ENCODE data around the gene TES. TPM values are rescaled to one million over a fixed set of nuclear protein-coding genes. Genes with fewer than 3 reads are reported as not detected.

Gene TES
- total RNA-seq, 2 donors from 2014 or later = 17.1 to 29.8 TPM

DNA sequence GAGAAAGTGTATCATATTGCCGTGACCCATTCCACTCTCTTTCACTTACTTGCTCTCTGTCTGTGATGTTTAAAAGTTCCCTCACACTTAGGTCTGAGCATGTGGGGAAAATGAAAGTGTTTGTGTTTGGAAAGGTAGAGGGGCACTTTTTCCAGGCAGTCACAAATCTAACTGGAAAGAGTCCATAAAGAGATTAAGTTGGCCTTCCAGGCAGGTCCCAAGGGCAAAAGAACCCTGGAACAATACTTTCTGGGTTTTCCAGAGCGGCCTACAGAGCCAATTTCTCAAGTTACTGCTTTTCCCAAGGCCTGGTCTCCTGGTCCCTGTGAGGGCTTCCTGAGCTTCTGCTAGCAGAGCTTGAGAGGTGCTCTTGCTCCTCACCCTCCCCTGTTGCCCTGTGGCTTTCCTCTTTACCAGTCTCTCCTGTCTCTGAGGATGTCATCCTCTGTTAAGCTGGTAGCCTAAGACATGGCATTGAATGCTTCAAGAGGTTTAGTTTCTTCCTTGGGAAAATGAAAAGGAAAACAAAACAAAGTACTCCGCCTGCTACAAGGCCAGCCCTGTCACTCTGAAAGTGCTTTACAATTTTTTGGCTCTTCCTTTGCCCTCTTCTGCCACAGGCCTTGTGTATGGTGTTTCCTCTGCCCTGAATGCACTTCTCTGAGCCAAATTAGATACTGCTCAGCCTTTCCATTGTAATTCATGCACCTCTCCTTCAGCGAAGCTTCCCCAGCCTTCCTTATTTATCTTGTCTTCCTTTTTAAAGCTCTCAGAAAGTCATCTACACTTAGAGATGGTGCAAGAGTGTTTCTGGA lies 20.1 kb downstream of the TES start:
- H3K4me1 ChIP-seq = peaks cover 44% of the 10 kb centered on the region
- DNase-seq = peak in 2 of 4 donors; percentile 6 to 16
- intact Hi-C loops (cut with DNase I) = no loop called here
- H3K27me3 ChIP-seq = no peaks in the 10 kb centered on the region
- no peaks in the 10 kb centered on the region for H3K9me3 ChIP-seq
- no peak overlapping the region for H3K4me3 ChIP-seq
- no peaks in the 10 kb centered on the region for H3K36me3 ChIP-seq (replicated peaks in 1 of 2; ENCODE audit: insufficient read depth in 1 of 2, low read depth in 2 of 2)
- peak overlapping the region; percentile 16 to 56 (median 50) for H3K27ac ChIP-seq
- WGBS, 2 donors = 43 to 47% methylated on average over 4 of the region's 4 CpGs
- ATAC-seq = peak; percentile 28
- TF ChIP-seq, protein P1, sequence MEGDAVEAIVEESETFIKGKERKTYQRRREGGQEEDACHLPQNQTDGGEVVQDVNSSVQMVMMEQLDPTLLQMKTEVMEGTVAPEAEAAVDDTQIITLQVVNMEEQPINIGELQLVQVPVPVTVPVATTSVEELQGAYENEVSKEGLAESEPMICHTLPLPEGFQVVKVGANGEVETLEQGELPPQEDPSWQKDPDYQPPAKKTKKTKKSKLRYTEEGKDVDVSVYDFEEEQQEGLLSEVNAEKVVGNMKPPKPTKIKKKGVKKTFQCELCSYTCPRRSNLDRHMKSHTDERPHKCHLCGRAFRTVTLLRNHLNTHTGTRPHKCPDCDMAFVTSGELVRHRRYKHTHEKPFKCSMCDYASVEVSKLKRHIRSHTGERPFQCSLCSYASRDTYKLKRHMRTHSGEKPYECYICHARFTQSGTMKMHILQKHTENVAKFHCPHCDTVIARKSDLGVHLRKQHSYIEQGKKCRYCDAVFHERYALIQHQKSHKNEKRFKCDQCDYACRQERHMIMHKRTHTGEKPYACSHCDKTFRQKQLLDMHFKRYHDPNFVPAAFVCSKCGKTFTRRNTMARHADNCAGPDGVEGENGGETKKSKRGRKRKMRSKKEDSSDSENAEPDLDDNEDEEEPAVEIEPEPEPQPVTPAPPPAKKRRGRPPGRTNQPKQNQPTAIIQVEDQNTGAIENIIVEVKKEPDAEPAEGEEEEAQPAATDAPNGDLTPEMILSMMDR (IDR thresholded peaks at IDR 0.05) = no peak
- no peak for TF ChIP-seq POLR2A (IDR thresholded peaks at IDR 0.05)

GRCh38 chr7:116231543-116231942 lies 21.2 kb downstream of the TES start:
- Histone ChIP-seq H3K27ac (peak overlapping the region in 2 of 4 donors; percentile 53 to 56), H3K9me3 (no peaks in the 10 kb centered on the region), H3K27me3 (no peaks in the 10 kb centered on the region), H3K4me3 (no peak overlapping the region), H3K4me1 (peaks cover 44% of the 10 kb centered on the region), H3K36me3 (replicated peaks in 1 of 2; ENCODE audit: insufficient read depth in 1 of 2, low read depth in 2 of 2) (no peaks in the 10 kb centered on the region)
- TF ChIP-seq, protein P1 (IDR thresholded peaks at IDR 0.05) = no peak
- no peak for TF ChIP-seq POLR2A (IDR thresholded peaks at IDR 0.05)
- intact Hi-C loops (cut with DNase I) = no loop called here
- DNase-seq (no peak), ATAC-seq (no peak)
- 92 to 94% methylated on average over 2 of the region's 2 CpGs for WGBS, 2 donors

DNA sequence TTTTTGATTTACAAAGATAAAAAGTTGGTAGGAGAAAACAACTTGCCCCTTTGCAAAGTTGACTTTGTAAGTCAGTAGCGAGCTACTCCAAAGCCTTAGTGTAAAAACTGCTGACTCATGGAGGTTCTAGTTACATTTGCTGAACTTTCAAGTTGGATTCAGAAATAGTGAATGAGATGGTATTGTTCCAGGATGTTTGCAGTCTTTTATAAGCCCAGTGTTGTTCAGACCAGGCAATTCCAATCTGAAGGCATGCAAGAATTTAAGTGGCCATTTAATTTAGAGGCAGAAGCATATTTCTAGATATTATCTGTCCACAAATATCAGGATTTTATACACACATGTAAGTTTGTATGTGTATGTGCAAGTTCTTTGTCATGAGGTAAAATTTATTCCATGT lies 21.6 kb downstream of the TES start:
- intact Hi-C loops (cut with DNase I) = no loop called here
- Histone ChIP-seq H3K4me1 (peaks cover 44% of the 10 kb centered on the region), H3K4me3 (no peak overlapping the region), H3K36me3 (replicated peaks in 1 of 2; ENCODE audit: insufficient read depth in 1 of 2, low read depth in 2 of 2) (no peaks in the 10 kb centered on the region), H3K27me3 (no peaks in the 10 kb centered on the region), H3K9me3 (no peaks in the 10 kb centered on the region), H3K27ac (peak overlapping the region in 1 of 4 donors; percentile 15)
- DNase-seq (no peak), ATAC-seq (peak; percentile 74)
- WGBS, 2 donors = 29 to 35% methylated on average over 1 of the region's 1 CpG
- TF ChIP-seq, protein P1 (IDR thresholded peaks at IDR 0.05) = no peak
- TF ChIP-seq POLR2A (IDR thresholded peaks at IDR 0.05) = no peak

DNA sequence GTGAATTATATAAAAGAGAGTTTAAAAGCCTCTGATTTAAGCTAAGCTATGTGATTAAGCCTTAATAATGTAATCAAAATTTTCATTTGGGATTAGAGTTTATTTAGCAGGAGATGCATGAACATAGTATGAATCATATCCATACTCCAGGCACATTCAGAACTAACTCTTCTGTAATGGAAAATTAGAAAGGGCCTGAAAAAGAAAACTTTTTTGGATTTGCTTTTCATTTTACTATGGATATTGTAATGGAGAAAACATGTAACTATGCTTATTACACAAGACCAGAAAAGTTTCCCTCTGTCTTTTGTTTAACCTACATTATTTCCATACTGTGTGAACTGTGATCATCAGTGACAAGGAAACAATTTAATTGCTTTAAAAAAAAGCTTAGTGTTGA lies 22.0 kb downstream of the TES start:
- DNase-seq (no peak), ATAC-seq (no peak)
- Histone ChIP-seq H3K9me3 (no peaks in the 10 kb centered on the region), H3K4me3 (no peak overlapping the region), H3K4me1 (peaks cover 44% of the 10 kb centered on the region), H3K27ac (peak overlapping the region in 1 of 4 donors; percentile 15), H3K27me3 (no peaks in the 10 kb centered on the region), H3K36me3 (replicated peaks in 1 of 2; ENCODE audit: insufficient read depth in 1 of 2, low read depth in 2 of 2) (no peaks in the 10 kb centered on the region)
- intact Hi-C loops (cut with DNase I) = no loop called here
- TF ChIP-seq, protein P1 (IDR thresholded peaks at IDR 0.05) = no peak
- no peak for TF ChIP-seq POLR2A (IDR thresholded peaks at IDR 0.05)

DNA sequence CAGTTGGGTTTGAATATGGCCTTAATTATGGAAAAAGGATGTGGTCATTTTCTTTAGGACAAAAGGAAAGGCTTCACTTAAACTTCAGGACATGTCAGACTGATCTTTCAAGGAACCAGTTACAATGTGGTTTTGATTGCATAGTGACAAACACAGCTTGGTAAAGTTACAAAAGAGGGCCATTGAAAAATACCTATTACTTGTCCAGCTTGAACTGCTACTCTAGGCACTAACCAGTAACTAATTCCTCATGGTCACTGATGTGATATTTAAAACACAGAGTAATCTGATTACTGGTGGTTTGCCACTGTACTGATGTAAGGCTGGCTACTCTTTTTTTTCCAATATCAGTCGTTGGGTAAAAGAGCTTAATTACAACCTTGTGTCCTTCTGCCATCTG lies 22.6 kb downstream of the TES start:
- WGBS, 2 donors = 52% methylated on average over 1 of the region's 1 CpG
- intact Hi-C loops (cut with DNase I) = no loop called here

More for the DNA sequence above, 22.6 kb downstream of the TES start:
- Histone ChIP-seq H3K27ac (no peak overlapping the region), H3K4me1 (peaks cover 44% of the 10 kb centered on the region), H3K36me3 (replicated peaks in 1 of 2; ENCODE audit: insufficient read depth in 1 of 2, low read depth in 2 of 2) (no peaks in the 10 kb centered on the region), H3K27me3 (no peaks in the 10 kb centered on the region), H3K9me3 (no peaks in the 10 kb centered on the region), H3K4me3 (no peak overlapping the region)
- ATAC-seq (no peak), DNase-seq (no peak)
- TF ChIP-seq POLR2A (IDR thresholded peaks at IDR 0.05) = no peak
- TF ChIP-seq, protein P1 (IDR thresholded peaks at IDR 0.05) = no peak

Data from body of pancreas (tissue), 4 donors.